ENCODE measurements around the gene ABHD11. TPM values are rescaled to one million over a fixed set of nuclear protein-coding genes. Genes with fewer than 3 reads are reported as not detected.
A peak's percentile ranks its signal among the peaks of the same experiment; 100 is the strongest.

The ABHD11 gene
- total RNA-seq, 2 donors from 2014 or later = 10.2 to 12.2 TPM

- Mint-ChIP-seq H3K36me3 (ENCODE audit: insufficient read depth in 2 of 2) (no peaks in the 10 kb centered on the region), H3K27me3 (ENCODE audit: low read depth) (no peaks in the 10 kb centered on the region), H3K27ac (no peak overlapping the region), H3K4me1 (ENCODE audit: low read depth) (peaks cover 17% of the 10 kb centered on the region), H3K4me3 (no peak overlapping the region), H3K9me3 (no peaks in the 10 kb centered on the region)
- DNase-seq (no peak), ATAC-seq (replicated peaks in 1 of 2) (no peak)
These were observed 29.5 kb downstream of the ABHD11 start for GRCh38 chr7:73708961-73709549.

- H3K27ac Mint-ChIP-seq = no peak overlapping the region
- H3K9me3 Mint-ChIP-seq = no peaks in the 10 kb centered on the region
- DNase-seq (no peak), ATAC-seq (replicated peaks in 1 of 2) (no peak)
- no peaks in the 10 kb centered on the region for H3K27me3 Mint-ChIP-seq (ENCODE audit: low read depth)
- no peak overlapping the region for H3K4me3 Mint-ChIP-seq
- H3K36me3 Mint-ChIP-seq (ENCODE audit: insufficient read depth in 2 of 2) = peaks cover 0 to under 1% of the 10 kb centered on the region in 2 donors
- H3K4me1 Mint-ChIP-seq (ENCODE audit: low read depth) = peaks cover 8% of the 10 kb centered on the region
These were observed 31.5 kb downstream of the ABHD11 start for GRCh38 chr7:73707045-73707631.

- Mint-ChIP-seq H3K36me3 (ENCODE audit: insufficient read depth in 2 of 2) (peaks cover 0 to 4% of the 10 kb centered on the region in 2 donors), H3K4me1 (ENCODE audit: low read depth) (peaks cover 8% of the 10 kb centered on the region), H3K9me3 (no peaks in the 10 kb centered on the region), H3K4me3 (no peak overlapping the region), H3K27ac (no peak overlapping the region), H3K27me3 (ENCODE audit: low read depth) (no peaks in the 10 kb centered on the region)
- DNase-seq (peak; percentile 48 to 69), ATAC-seq (replicated peaks in 1 of 2) (peak; percentile 88 to 90)
These were observed 32.2 kb downstream of the ABHD11 start for GRCh38 chr7:73706126-73707044.

GRCh38 chr7:73705551-73705920 is 33.1 kb downstream of the ABHD11 start:
- H3K27ac Mint-ChIP-seq = no peak overlapping the region
- H3K4me3 Mint-ChIP-seq = no peak overlapping the region
- DNase-seq = no peak
- no peak for ATAC-seq (replicated peaks in 1 of 2)
- no peaks in the 10 kb centered on the region for H3K9me3 Mint-ChIP-seq
- H3K36me3 Mint-ChIP-seq (ENCODE audit: insufficient read depth in 2 of 2) = peaks cover 0 to 4% of the 10 kb centered on the region in 2 donors
- peaks cover 8% of the 10 kb centered on the region for H3K4me1 Mint-ChIP-seq (ENCODE audit: low read depth)
- no peaks in the 10 kb centered on the region for H3K27me3 Mint-ChIP-seq (ENCODE audit: low read depth)

- H3K4me3 Mint-ChIP-seq = no peak overlapping the region
- H3K9me3 Mint-ChIP-seq = no peaks in the 10 kb centered on the region
- H3K4me1 Mint-ChIP-seq (ENCODE audit: low read depth) = peaks cover 8% of the 10 kb centered on the region
- DNase-seq = no peak
- H3K36me3 Mint-ChIP-seq (ENCODE audit: insufficient read depth in 2 of 2) = peaks cover 0 to 4% of the 10 kb centered on the region in 2 donors
- ATAC-seq (replicated peaks in 1 of 2) = no peak
- no peaks in the 10 kb centered on the region for H3K27me3 Mint-ChIP-seq (ENCODE audit: low read depth)
- no peak overlapping the region for H3K27ac Mint-ChIP-seq
These were observed 33.7 kb downstream of the ABHD11 start for GRCh38 chr7:73704640-73705550.

- Mint-ChIP-seq H3K4me3 (peak overlapping the region in 1 of 2 donors; percentile 39), H3K9me3 (no peaks in the 10 kb centered on the region), H3K27me3 (ENCODE audit: low read depth) (no peaks in the 10 kb centered on the region), H3K36me3 (ENCODE audit: insufficient read depth in 2 of 2) (peaks cover 0 to 4% of the 10 kb centered on the region in 2 donors), H3K27ac (no peak overlapping the region), H3K4me1 (ENCODE audit: low read depth) (peaks cover 8% of the 10 kb centered on the region)
- ATAC-seq (replicated peaks in 1 of 2) (peak; percentile 57 to 64), DNase-seq (peak; percentile 35 to 45)
These were observed 34.6 kb downstream of the ABHD11 start for GRCh38 chr7:73703757-73704639.

GRCh38 chr7:73703225-73703624 is 35.4 kb downstream of the ABHD11 start:
- DNase-seq (no peak), ATAC-seq (replicated peaks in 1 of 2) (no peak)
- H3K27ac Mint-ChIP-seq = no peak overlapping the region
- H3K9me3 Mint-ChIP-seq = no peaks in the 10 kb centered on the region
- peaks cover 0 to 4% of the 10 kb centered on the region in 2 donors for H3K36me3 Mint-ChIP-seq (ENCODE audit: insufficient read depth in 2 of 2)
- H3K4me1 Mint-ChIP-seq (ENCODE audit: low read depth) = peaks cover 8% of the 10 kb centered on the region
- H3K27me3 Mint-ChIP-seq (ENCODE audit: low read depth) = no peaks in the 10 kb centered on the region
- no peak overlapping the region for H3K4me3 Mint-ChIP-seq

- ATAC-seq (replicated peaks in 1 of 2) = no peak
- Mint-ChIP-seq H3K4me1 (ENCODE audit: low read depth) (peaks cover 8% of the 10 kb centered on the region), H3K27ac (no peak overlapping the region), H3K27me3 (ENCODE audit: low read depth) (no peaks in the 10 kb centered on the region), H3K4me3 (no peak overlapping the region), H3K9me3 (no peaks in the 10 kb centered on the region), H3K36me3 (ENCODE audit: insufficient read depth in 2 of 2) (peaks cover 0 to 4% of the 10 kb centered on the region in 2 donors)
- no peak for DNase-seq
These were observed 35.9 kb downstream of the ABHD11 start for GRCh38 chr7:73702665-73703064.

GRCh38 chr7:73702226-73702625 is 36.4 kb downstream of the ABHD11 start:
- ATAC-seq (replicated peaks in 1 of 2) (no peak), DNase-seq (no peak)
- Mint-ChIP-seq H3K4me3 (no peak overlapping the region), H3K4me1 (ENCODE audit: low read depth) (peaks cover 8% of the 10 kb centered on the region), H3K9me3 (no peaks in the 10 kb centered on the region), H3K27ac (no peak overlapping the region), H3K36me3 (ENCODE audit: insufficient read depth in 2 of 2) (peaks cover 0 to 4% of the 10 kb centered on the region in 2 donors), H3K27me3 (ENCODE audit: low read depth) (no peaks in the 10 kb centered on the region)

- Mint-ChIP-seq H3K4me1 (ENCODE audit: low read depth) (peaks cover 2% of the 10 kb centered on the region), H3K36me3 (ENCODE audit: insufficient read depth in 2 of 2) (peaks cover 0 to 6% of the 10 kb centered on the region in 2 donors), H3K4me3 (no peak overlapping the region), H3K27me3 (ENCODE audit: low read depth) (no peaks in the 10 kb centered on the region), H3K9me3 (no peaks in the 10 kb centered on the region), H3K27ac (no peak overlapping the region)
- DNase-seq (peak; percentile 33 to 48), ATAC-seq (replicated peaks in 1 of 2) (no peak)
These were observed 37.1 kb downstream of the ABHD11 start for GRCh38 chr7:73701357-73701995.

GRCh38 chr7:73700581-73701134 is 37.9 kb downstream of the ABHD11 start:
- DNase-seq = no peak
- Mint-ChIP-seq H3K9me3 (no peaks in the 10 kb centered on the region), H3K36me3 (ENCODE audit: insufficient read depth in 2 of 2) (peaks cover 0 to 6% of the 10 kb centered on the region in 2 donors), H3K27me3 (ENCODE audit: low read depth) (no peaks in the 10 kb centered on the region), H3K4me3 (no peak overlapping the region), H3K27ac (no peak overlapping the region), H3K4me1 (ENCODE audit: low read depth) (no peaks in the 10 kb centered on the region)
- ATAC-seq (replicated peaks in 1 of 2) = no peak
